Activated CD8-positive, alpha-beta memory T cell treated with anti-CD3 and anti-CD28 coated beads, Interleukin-2, amount 50 U/mL, for 1 hour (primary cell): ENCODE data around the gene CCDC122.

ENCODE experiments used
- DNase-seq: peaks from one replicate; pipeline ENCODE4 v3.0.0-alpha.2; 2020; ENCODE audit errors: extremely low read depth

Gene CCDC122

GRCh38 chr13:43878892-43879754, at the start of gene CCDC122:
Gene CCDC122, minus strand, starts transcription at chr13:43879740. Its CDS starts 10,364 bp downstream, at chr13:43869376.
- DNase-seq = peak; percentile 14

- DNase-seq = no peak
Measured at GRCh38 chr13:43924549-43925245, 45.2 kb upstream of the CCDC122 start.

- DNase-seq = no peak
Measured at GRCh38 chr13:43920965-43921674, 41.6 kb upstream of the CCDC122 start.

GRCh38 chr13:43918636-43919035, 39.1 kb upstream of the CCDC122 start:
- no peak for DNase-seq

- no peak for DNase-seq
Measured at GRCh38 chr13:43916828-43917227, 37.3 kb upstream of the CCDC122 start.

GRCh38 chr13:43915451-43915850, 35.9 kb upstream of the CCDC122 start:
- no peak for DNase-seq

GRCh38 chr13:43911871-43912270, 32.3 kb upstream of the CCDC122 start:
- no peak for DNase-seq

- no peak for DNase-seq
Measured at GRCh38 chr13:43911278-43911677, 31.7 kb upstream of the CCDC122 start.

GRCh38 chr13:43910856-43911255, 31.3 kb upstream of the CCDC122 start:
- no peak for DNase-seq

GRCh38 chr13:43908156-43909126, 28.9 kb upstream of the CCDC122 start:
- DNase-seq = no peak

- DNase-seq = no peak
Measured at GRCh38 chr13:43905435-43906031, 26.0 kb upstream of the CCDC122 start.

- no peak for DNase-seq
Measured at GRCh38 chr13:43895940-43896339, 16.4 kb upstream of the CCDC122 start.

- DNase-seq = no peak
Measured at GRCh38 chr13:43894438-43894837, 14.9 kb upstream of the CCDC122 start.

GRCh38 chr13:43884222-43884621, 4.7 kb upstream of the CCDC122 start:
- DNase-seq = no peak

GRCh38 chr13:43883631-43884030, 4.1 kb upstream of the CCDC122 start:
- no peak for DNase-seq

- DNase-seq = no peak
Measured at GRCh38 chr13:43881580-43881979, 2.0 kb upstream of the CCDC122 start.

- no peak for DNase-seq
Measured at GRCh38 chr13:43880926-43881325, 1.4 kb upstream of the CCDC122 start.

GRCh38 chr13:43880214-43880855, 795 bp upstream of the CCDC122 start:
- DNase-seq = no peak

GRCh38 chr13:43879755-43880181, 228 bp upstream of the CCDC122 start, which contains the start of gene LACC1:
Gene LACC1, plus strand, starts transcription at chr13:43879904. Its CDS starts 1,082 bp downstream, at chr13:43880986.
- no peak for DNase-seq

- no peak for DNase-seq
Measured at GRCh38 chr13:43877766-43878165, 1.8 kb downstream of the CCDC122 start.
